Bronchial epithelial cell (primary cell): ENCODE data around the gene RPRD1A. TPM values are rescaled to one million over a fixed set of nuclear protein-coding genes. Genes with fewer than 3 reads are reported as not detected.
A peak's percentile ranks its signal among the peaks of the same experiment; 100 is the strongest.

Experiments used
- DNase-seq: peaks from one replicate; pipeline ENCODE4 v3.0.0-alpha.2; 2010; ENCODE audit warnings: low read depth
- FAIRE-seq: peaks from 2 replicates; lab custom pipeline; 2011; peaks lifted over from hg19 to GRCh38; lab: Jason Lieb, UNC
- H3K27me3 ChIP-seq: 2 replicates; pipeline ENCODE4 v1.5.1; 2011; ENCODE audit warnings: low read length; ENCODE audit not compliant: control insufficient read depth, insufficient read depth
- H3K36me3 ChIP-seq: 2 replicates; pipeline ENCODE4 v1.5.1; 2011; ENCODE audit warnings: low read length; ENCODE audit not compliant: control insufficient read depth, insufficient read depth
- H3K4me3 ChIP-seq: 2 replicates; pipeline ENCODE4 v1.5.1; 2011; ENCODE audit warnings: mild to moderate bottlenecking, low read depth, low read length, control low read depth
- CTCF ChIP-seq: IDR thresholded peaks from 2 replicates; pipeline ENCODE4 v1.5.1; 2011; ENCODE audit warnings: mild to moderate bottlenecking, moderate library complexity, low read length, control low read depth, inconsistent platforms; ENCODE audit not compliant: insufficient read depth, severe bottlenecking
- total RNA-seq: library from RNA; depleted of rRNA; stranded (reverse); fragments of >200 nt; gene quantifications from 2 replicates; pipeline ENCODE4 v1.2.1, GENCODE V29; 2014

The RPRD1A gene
- total RNA-seq, 1 donor from 2014 or later = 77.1 TPM

- no peaks in the 10 kb centered on the region for H3K36me3 ChIP-seq
- TF ChIP-seq CTCF = no peak
Observed at GRCh38 chr18:36045241-36045991, 21.9 kb downstream of the RPRD1A start.

GRCh38 chr18:36043153-36043552, 24.2 kb downstream of the RPRD1A start:
- Histone ChIP-seq H3K27me3 (no peaks in the 10 kb centered on the region), H3K4me3 (no peak overlapping the region), H3K36me3 (peaks cover 1% of the 10 kb centered on the region)
- no peak for DNase-seq
- FAIRE-seq = no peak
- no peak for TF ChIP-seq CTCF

More at GRCh38 chr18:36045241-36045991, 21.9 kb downstream of the RPRD1A start:
- FAIRE-seq (no peak), DNase-seq (peak; percentile 37)
- Histone ChIP-seq H3K27me3 (no peaks in the 10 kb centered on the region), H3K4me3 (no peak overlapping the region)

DNA sequence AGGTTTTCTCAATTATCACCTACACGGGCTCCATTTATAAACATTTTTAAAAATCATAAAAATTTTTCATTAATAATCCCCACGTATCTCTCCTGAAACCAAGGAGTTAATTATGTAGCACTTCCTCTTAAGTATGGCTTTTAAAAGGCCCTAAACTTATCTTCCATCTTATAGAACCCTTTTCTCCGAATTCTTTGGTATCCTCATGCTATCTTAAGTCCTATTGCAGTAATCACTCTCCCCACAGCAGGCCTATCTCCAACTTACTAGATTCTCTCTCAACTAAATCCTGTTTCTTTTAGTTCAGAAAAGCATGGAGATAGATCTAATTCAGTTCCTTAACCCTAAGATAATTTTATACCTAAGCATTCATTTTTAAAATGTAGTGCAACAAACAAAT, 26.2 kb downstream of the RPRD1A start:
- no peaks in the 10 kb centered on the region for H3K27me3 ChIP-seq
- H3K4me3 ChIP-seq = no peak overlapping the region
- no peak for TF ChIP-seq CTCF
- H3K36me3 ChIP-seq = peaks cover 1% of the 10 kb centered on the region
- no peak for FAIRE-seq
- DNase-seq = no peak

DNA sequence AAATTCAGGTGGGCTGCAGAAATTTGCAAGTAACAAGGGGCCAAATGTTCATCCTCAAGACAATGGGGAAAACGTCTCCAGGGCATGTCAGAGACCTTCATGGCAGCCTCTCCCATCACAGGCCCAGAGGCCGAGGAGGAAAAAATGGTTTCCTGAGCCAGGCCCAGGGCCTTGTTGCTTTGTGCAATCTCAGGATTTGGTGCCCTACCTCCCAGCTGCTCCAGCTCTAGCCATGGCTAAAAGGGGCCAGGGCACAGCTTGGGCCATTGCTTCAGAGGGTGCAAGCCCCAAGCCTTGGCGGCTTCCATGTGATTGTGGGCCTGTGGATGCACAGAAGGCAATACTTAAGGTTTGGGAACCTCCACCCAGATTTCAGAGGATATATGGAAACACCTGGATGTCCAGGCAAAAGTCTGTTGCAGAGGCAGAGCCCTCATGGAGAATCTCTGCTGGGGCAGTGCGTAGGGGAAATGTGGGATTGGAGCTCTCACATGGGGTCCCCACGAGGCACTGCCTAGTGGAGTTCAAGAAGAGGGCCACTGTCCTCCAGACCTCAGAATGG, 29.2 kb downstream of the RPRD1A start:
- Histone ChIP-seq H3K4me3 (no peak overlapping the region), H3K27me3 (no peaks in the 10 kb centered on the region), H3K36me3 (peaks cover 1% of the 10 kb centered on the region)
- FAIRE-seq (no peak), DNase-seq (no peak)
- no peak for TF ChIP-seq CTCF

DNA sequence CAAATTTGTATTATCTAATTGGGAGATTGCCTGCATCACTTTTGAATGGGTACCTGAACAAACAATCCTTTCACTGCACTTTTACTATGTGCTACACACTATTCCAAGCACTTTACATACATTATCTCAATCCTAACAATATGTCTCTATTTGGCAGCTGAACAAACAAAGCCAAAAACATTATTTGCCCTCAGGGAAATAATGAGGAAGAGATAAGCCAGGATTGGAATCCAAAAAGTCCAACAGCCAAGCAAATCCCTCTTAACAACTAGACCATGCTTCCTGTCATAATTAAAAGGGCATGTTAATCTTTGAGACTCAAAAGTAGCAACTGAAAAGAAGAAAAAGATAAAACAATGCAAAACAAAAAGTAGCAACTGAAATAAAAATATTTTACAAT, 32.1 kb downstream of the RPRD1A start:
- no peak for FAIRE-seq
- no peak for DNase-seq
- peaks cover 1% of the 10 kb centered on the region for H3K36me3 ChIP-seq
- H3K4me3 ChIP-seq = no peak overlapping the region
- no peaks in the 10 kb centered on the region for H3K27me3 ChIP-seq
- TF ChIP-seq CTCF = no peak
